Fibroblast of villous mesenchyme (primary cell): ENCODE measurements around the gene PDXK. TPM values are rescaled to one million over a fixed set of nuclear protein-coding genes. Genes with fewer than 3 reads are reported as not detected.
A peak's percentile ranks its signal among the peaks of the same experiment; 100 is the strongest.

ENCODE experiments used
- DNase-seq: peaks from one replicate; pipeline ENCODE4 v3.0.0-alpha.2; 2010; ENCODE audit warnings: low read depth
- H3K4me3 ChIP-seq: 2 replicates; pipeline ENCODE4 v1.5.1; 2011; ENCODE audit warnings: low read depth, mild to moderate bottlenecking, low read length
- CTCF ChIP-seq: IDR thresholded peaks from 2 replicates; pipeline ENCODE4 v1.5.1; 2012; ENCODE audit warnings: low read depth, mild to moderate bottlenecking, low read length; ENCODE audit not compliant: insufficient read depth
- total RNA-seq: library from RNA; depleted of rRNA; stranded (reverse); fragments of >200 nt; gene quantifications from 2 replicates; pipeline ENCODE4 v1.2.3, GENCODE V29; 2012

The PDXK gene
- total RNA-seq, 1 donor: 88.1 TPM

GRCh38 chr21:43717967-43718871 lies 710 bp upstream of the PDXK start:
- TF ChIP-seq CTCF: no peak
- no peak for DNase-seq

GRCh38 chr21:43719748-43720538 lies 1.0 kb downstream of the PDXK start:
- DNase-seq: no peak
- TF ChIP-seq CTCF: no peak

More at GRCh38 chr21:43717967-43718871, 710 bp upstream of the PDXK start:
- peak overlapping the region; percentile 95 for H3K4me3 ChIP-seq

GRCh38 chr21:43720539-43721166 lies 1.7 kb downstream of the PDXK start:
- no peak for DNase-seq
- H3K4me3 ChIP-seq: peak overlapping the region; percentile 95
- no peak for TF ChIP-seq CTCF

More at GRCh38 chr21:43719748-43720538, 1.0 kb downstream of the PDXK start:
- peak overlapping the region; percentile 95 for H3K4me3 ChIP-seq

GRCh38 chr21:43721206-43721605 lies 2.3 kb downstream of the PDXK start:
- DNase-seq: no peak
- peak overlapping the region; percentile 95 for H3K4me3 ChIP-seq
- TF ChIP-seq CTCF: no peak

- H3K4me3 ChIP-seq: no peak overlapping the region
- TF ChIP-seq CTCF: no peak
- no peak for DNase-seq
Measured at GRCh38 chr21:43721939-43722338, 3.0 kb downstream of the PDXK start.

- no peak for TF ChIP-seq CTCF
- DNase-seq: no peak
- no peak overlapping the region for H3K4me3 ChIP-seq
Measured at GRCh38 chr21:43723648-43724047, 4.7 kb downstream of the PDXK start.
